GM23248 (cell line): ENCODE results near the gene SLC45A3.

Experiments
- EZH2 ChIP-seq: fragments of 200-600 bp; sonication (generic); IDR thresholded peaks from 2 replicates; pipeline ENCODE4 v1.6.1; 2018; ENCODE audit warnings: antibody characterized with exemption, mild to moderate bottlenecking; ENCODE audit not compliant: insufficient read depth, poor library complexity, severe bottlenecking
- EZH2phosphoT487 ChIP-seq: fragments of 200-600 bp; sonication (generic); IDR thresholded peaks from 2 replicates; pipeline ENCODE4 v1.6.1; 2018; ENCODE audit warnings: antibody characterized with exemption, moderate library complexity, mild to moderate bottlenecking, low read depth; ENCODE audit not compliant: insufficient read depth

- TF ChIP-seq EZH2 (no peak), EZH2phosphoT487 (no peak)
These were observed 68.2 kb downstream of the SLC45A3 start for GRCh38 chr1:205612104-205612503.
